DMS53 treated with DMSO at 0.1 percent for 48 hours (cell line): ENCODE results near the gene CHCHD6.

Experiments used
- DNase-seq: peaks from one replicate; lab custom pipeline; 2025; ENCODE audit not compliant: unreplicated experiment; lab: John Stamatoyannopoulos, UW

CHCHD6 gene

DNA sequence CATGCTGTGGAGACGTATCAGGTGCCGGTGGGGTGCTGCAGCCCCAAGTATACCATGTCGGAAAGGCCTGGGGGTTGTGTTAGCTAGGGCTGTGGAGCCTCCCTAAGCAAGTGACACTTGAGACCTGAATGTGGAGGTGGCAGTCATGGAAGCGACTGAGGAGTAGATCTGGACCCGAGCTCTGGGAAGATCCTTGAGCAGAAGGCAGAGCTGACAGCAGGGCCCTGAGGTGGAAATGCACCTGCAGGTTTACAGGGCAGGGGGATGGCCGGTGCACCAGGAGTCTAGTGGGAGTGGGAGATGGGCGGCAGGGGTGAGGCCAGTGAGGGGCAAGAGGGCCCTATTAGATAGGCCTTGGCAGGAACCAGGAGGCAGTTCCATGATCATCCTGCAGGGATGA lies 187.1 kb downstream of the CHCHD6 start:
- DNase-seq = no peak

- DNase-seq = no peak
Observed at GRCh38 chr3:126891791-126892190, 187.8 kb downstream of the CHCHD6 start.

- no peak for DNase-seq
Observed at GRCh38 chr3:126893651-126894050, 189.6 kb downstream of the CHCHD6 start.

DNA sequence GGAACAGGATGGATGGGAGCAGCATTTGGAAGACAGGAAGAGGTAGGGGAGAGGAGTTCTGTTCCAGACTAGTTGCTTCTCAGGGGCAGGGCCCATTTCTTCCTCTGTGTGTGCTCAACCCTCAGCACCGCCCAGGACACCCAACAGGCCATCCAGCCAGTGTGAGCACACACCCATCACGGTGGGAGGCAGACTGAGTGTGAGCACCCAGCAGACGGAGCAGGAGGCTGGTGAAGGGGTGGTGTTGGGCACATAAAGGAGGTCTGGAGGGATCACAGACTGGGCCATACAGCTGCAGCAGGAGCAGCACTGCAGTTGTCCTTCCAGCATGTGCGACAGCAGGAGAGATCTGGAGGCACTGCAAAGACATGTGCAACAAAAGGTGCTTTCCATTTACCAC lies 190.4 kb downstream of the CHCHD6 start:
- no peak for DNase-seq

DNA sequence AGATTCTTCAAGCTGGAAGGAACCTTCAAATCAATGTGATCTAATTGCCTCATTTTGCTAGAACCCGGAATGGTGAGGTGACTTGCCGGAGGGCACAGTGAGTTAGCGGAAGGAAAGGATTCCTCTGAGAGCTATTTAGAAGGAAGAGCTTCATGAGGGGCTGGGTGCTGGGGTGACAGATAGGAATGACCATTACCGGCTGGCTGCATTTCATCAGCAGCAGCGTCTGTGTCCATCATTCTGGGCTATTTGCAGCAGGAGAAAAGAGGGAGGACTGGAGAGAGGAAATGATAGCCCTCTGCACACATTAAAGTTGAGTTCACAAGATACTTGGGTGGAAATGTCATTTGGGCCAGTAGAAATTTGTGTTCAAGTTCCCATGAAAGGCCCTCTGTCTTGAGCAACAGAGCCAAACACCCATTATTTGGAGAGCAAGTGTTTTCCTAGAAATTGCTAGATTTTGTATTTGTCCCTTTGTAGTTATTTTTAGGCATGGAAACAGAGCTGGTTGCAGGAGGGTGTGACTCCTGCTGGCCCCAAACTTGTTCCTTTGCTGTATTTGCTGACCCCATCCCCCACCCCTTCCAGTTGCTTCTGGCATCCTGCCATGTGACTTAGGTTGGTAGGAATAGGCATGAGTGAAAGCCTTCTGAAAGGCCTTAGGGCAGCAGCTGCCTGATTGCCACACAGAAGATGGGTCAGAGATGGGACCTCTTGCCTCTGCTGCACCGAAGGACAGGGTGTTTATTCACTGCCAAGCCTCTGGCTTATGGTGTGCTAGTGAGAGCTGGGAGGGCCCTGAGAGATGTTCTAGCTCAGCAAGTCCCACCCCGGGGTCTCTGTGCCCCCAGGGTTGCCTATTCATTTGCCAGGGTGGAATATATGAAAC lies 191.4 kb downstream of the CHCHD6 start:
- DNase-seq = no peak

DNA sequence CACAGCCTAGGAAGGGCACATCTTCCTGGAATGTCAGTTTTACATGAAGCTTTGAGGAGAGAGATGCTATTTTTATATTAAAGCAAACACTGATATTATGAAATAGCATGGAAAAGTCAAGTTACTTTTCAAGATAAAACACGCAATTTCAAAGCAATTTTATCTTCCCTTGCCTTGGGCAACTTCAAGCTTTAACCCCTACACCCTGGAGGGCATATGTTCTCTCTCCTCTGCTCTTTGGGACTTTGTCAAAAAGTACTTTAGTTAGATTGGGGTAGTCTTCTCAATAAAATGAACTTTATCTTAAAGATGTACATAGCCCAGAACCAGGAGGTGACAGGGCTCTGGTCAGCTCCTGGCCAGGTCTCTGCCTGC lies 192.0 kb downstream of the CHCHD6 start:
- DNase-seq = no peak

DNA sequence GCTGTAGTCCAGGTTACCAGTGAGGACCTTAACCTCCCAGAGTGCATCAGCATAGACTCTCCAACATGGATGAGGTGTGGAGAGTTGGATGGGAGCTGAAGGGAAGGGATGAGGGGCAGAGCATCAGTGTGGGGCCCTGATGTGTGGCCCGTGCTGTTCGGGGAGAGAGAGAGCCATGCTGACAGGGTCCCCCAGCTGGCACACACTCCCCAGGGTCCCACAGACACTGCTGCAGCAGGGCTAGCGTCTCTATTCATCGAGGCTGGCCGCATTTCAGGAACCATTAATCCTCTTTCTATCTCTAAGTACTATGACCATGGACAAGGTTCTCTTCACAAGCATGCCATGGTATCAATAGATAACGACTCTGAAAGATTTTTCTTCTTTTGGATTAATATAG lies 192.9 kb downstream of the CHCHD6 start:
- no peak for DNase-seq

DNA sequence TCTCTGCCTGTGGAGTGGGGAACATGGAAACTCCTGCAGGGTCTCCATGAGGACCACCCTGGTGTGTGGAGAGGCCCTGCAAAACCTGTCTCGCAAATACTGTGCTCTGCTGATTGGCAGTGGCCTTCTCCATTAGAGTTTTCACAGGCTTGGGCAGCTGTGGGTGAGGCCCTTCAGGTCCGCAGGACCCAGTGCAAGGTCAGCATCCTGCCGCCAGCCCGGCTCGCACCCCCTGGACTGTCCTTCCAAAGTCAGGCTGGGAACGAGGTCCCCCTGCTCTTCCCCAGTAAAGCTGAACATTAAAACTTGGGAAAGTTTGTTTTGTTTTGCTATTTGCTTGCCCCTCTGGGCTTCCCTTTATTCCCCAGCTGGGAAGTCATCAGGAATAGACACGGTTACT lies 193.9 kb downstream of the CHCHD6 start:
- DNase-seq = no peak

DNA sequence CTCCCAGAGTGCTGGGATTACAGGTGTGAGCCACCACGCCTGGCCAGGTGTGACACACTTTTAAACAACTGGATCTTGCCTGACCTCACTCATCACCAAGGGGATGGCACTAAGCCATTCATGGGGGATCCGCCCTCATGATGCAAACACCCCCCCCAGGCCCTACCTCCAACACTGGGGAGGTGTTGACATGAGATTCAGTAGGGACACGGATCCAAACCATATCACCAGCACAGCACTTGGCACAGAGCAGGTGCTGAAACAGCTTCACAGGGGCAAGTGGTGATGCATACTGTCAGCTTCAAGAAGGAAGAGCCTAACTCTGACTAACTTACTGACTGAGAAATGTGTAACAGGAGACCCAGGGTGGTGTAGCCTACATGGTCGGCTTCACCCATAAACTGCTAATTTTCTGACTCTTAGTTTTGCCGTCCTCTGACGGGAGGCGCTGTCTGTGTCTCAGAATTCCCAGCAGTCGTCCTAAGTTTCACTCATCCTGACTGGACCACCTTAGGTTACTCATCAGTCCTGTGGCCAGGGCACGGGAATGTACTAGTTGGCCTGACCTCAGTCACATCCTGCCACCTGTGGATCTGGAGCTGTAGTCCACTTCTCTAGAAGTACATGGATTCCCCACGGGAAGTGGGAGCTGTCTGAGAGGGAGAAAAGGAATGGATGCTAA lies 197.0 kb downstream of the CHCHD6 start:
- no peak for DNase-seq

GRCh38 chr3:126901631-126902030 lies 197.6 kb downstream of the CHCHD6 start:
- no peak for DNase-seq

DNA sequence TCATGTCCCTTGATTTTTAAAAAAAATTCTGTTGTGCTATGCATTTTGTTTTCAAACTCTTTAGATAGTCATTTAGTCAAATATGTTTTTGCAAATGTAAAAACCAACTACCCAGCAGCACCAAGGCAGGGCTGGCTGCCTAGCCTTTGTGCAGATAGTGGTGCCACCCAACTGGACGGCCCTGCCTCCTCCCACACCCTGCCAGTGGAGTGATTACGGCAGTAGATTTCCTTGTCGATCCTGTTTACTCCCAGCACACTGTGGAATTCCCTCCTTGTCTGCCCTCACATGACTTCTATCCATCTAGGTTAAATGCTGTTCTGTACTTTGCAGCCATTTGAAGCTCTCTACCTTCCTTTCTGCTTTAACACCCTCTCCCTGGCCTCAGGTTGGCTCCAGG lies 199.5 kb downstream of the CHCHD6 start:
- no peak for DNase-seq

DNA sequence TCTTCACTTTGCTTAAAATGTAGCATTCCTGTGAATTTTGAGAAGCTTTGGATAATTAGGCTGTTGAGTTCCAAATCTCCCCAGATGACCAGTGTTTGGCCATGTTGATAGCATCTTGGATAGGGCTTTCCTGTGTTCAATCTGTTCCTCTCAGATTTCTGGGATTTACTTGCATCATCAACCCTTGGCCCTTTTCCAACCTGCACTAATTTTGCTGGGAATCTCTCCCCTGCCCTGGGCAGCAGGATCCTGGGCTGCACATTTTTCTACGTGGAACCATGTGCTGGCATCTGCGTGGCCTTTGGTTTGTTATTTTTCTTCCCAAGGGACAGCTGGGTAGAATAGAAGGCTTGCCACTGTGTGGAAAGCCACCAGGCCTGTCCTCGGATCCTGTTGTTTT lies 203.5 kb downstream of the CHCHD6 start:
- no peak for DNase-seq

- no peak for DNase-seq
Observed at GRCh38 chr3:126908752-126909275, 204.8 kb downstream of the CHCHD6 start.

DNA sequence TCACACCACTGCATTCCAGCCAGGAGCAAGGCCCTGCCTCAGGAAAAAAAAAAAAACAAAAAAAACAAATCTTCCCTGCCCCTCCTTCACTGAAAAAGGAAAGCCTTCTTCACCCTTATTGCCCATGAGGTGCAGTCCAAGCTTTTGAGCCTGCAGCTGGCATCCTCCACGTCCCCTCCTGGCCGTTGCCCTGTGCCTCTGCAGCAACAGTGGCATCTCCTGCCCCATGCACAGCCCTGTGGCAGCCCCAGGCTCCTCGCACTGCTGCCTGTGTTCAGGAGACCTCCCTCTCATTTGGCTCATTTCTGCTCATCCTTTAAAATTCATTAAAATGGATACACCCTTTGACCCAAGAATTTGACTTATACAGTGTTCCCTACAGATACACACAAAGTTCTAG lies 206.2 kb downstream of the CHCHD6 start:
- no peak for DNase-seq

DNA sequence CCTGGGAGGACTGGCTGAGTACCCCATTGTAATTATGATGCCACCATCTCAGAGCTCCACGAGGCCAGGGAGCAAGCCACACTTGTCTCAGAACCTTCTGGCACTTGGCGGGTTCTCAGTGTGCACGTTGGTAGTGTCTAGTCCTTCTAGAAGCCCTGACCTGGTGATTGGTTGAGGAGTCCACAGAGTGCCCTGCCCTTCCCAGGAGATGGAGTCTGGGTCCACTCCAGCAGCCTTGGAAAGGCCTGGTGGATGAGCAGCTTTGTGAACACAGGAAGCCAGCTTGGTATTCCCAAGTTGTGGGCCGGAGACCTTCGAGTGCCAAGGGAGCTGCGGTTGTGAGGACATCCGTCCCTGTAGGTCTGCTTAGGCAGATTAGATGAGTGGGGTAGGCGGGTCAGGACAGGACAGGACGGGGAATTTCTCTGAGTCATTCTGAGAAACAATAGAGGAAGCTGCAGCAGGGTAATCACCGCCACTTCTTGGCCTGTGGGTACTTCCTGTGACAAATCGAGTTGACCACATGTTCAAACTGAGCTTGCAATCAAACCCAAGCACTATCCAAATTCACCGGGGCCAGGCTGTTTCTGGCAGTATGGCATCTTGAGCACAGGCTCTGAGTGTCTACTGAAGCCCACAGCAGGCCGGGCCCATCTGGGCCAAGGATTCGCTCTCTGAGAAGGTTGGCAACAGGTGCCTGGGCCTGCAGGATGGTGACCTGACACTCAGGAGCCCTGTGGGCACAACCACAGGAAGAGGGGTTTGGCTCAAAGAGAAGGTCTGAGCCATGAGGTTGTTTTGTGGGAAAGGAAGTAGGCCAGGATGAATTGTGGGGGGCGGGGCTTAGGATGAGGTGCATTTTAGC lies 207.4 kb downstream of the CHCHD6 start:
- DNase-seq = peak; percentile 51

GRCh38 chr3:126912027-126912422 lies 208.0 kb downstream of the CHCHD6 start:
- no peak for DNase-seq

GRCh38 chr3:126912491-126913195 lies 208.6 kb downstream of the CHCHD6 start:
- DNase-seq = no peak

GRCh38 chr3:126913524-126913923 lies 209.5 kb downstream of the CHCHD6 start:
- DNase-seq = no peak

- no peak for DNase-seq
Observed at GRCh38 chr3:126914226-126914625, 210.2 kb downstream of the CHCHD6 start.

GRCh38 chr3:126915015-126915414 lies 211.0 kb downstream of the CHCHD6 start:
- DNase-seq = no peak

GRCh38 chr3:126916546-126916945 lies 212.5 kb downstream of the CHCHD6 start:
- DNase-seq = no peak
